ENCODE results near the gene TARDBP. TPM values are rescaled to one million over a fixed set of nuclear protein-coding genes. Genes with fewer than 3 reads are reported as not detected.

Gene TARDBP
- total and polyA plus RNA-seq, 9 of the 15 experiments (the other 6 are each of a cell fraction or from before 2014, with no cell fraction given), result 122 to 515 (median 243) TPM

DNA sequence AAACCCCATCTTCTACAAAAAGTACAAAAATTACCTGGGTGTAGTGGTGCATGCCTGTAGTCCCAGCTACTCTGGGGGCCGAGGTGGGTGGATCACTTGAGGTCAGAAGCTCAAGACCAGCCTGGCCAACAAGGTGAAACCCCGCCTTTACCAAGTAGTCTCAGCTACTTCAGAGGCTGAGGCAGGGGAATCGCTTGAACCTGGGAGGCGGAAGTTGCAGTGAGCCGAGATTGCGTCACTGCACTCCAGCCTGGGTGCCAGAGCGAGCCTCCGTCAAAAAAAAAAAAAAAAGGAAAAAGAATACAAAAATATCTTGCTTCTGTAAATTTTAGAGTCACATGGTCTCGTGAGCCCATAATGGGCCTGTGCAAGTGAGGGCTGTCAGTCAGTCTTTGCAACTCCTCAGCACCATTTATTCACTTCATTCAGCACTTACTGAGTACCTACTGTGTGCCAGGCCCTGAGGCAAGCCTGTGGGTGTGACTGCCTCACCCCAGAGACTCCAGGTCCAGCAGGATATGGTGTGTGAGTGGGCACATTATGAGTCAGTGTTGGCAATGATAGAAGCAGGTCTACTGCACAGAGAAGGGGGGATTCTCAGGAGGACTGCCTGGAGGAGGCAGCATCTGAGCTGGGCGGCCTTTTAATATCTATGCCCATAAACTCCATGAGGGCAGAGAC is 46.8 kb upstream of the TARDBP start (continued):
- TF ChIP-seq, protein P1, sequence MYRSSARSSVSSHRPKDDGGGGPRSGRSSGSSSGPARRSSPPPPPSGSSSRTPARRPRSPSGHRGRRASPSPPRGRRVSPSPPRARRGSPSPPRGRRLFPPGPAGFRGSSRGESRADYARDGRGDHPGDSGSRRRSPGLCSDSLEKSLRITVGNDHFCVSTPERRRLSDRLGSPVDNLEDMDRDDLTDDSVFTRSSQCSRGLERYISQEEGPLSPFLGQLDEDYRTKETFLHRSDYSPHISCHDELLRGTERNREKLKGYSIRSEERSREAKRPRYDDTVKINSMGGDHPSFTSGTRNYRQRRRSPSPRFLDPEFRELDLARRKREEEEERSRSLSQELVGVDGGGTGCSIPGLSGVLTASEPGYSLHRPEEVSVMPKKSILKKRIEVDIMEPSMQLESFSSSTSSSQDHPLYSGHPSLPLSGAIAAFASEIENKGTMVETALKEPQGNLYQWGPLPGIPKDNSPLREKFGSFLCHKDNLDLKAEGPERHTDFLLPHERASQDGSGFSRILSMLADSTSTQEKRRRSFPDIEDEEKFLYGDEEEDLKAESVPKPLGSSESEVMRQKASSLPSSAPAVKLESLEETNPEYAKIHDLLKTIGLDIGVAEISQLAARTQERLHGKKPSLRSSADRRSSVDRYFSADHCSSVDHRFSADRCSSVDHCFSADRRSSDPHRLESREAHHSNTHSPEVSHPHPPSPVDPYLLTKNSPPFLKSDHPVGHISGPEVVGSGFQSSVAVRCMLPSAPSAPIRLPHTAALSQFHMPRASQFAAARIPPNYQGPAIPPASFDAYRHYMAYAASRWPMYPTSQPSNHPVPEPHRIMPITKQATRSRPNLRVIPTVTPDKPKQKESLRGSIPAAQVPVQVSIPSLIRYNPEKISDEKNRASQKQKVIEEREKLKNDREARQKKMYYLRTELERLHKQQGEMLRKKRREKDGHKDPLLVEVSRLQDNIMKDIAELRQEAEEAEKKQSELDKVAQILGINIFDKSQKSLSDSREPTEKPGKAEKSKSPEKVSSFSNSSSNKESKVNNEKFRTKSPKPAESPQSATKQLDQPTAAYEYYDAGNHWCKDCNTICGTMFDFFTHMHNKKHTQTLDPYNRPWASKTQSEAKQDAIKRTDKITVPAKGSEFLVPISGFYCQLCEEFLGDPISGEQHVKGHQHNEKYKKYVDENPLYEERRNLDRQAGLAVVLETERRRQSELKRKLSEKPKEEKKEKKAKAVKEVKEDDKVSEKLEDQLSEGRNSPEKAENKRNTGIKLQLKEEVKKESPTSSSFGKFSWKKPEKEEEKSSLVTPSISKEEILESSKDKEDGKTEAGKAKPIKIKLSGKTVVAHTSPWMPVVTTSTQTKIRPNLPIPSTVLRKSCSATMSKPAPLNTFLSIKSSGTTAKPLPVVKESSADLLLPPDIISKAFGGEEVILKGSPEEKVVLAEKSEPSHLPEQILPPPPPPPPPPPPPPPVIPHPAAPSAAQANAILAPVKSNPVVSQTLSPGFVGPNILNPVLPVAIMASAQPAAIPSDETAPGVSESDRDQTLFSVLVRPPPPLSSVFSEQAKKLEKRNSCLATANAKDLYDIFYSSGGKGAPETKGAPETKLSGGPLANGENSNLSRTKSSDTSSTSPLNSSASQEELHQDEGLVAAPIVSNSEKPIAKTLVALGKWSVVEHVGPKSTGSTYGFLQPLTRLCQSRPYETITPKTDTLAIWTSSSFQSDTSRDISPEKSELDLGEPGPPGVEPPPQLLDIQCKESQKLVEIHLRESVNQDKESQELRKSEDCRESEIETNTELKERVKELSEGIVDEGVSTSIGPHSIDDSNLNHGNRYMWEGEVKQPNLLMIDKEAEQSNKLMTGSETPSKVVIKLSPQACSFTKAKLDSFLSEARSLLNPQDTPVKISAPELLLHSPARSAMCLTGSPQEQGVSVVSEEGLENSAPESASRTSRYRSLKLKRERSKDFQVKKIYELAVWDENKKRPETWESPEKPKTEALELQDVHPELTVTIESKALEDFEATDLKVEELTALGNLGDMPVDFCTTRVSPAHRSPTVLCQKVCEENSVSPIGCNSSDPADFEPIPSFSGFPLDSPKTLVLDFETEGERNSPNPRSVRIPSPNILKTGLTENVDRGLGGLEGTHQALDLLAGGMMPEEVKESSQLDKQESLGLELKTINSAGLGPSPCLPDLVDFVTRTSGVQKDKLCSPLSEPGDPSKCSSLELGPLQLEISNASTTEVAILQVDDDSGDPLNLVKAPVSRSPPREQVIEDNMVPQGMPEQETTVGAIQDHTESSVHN (IDR thresholded peaks at IDR 0.05; ENCODE audit: borderline replicate concordance in 1 of 2, low read depth in 1 of 2), result 0 out of 4 replicates have a peak, but pooled peaks of 1 of the 2 experiments have one; percentile 25
- TF ChIP-seq HDAC3 (IDR thresholded peaks at IDR 0.05; ENCODE audit: borderline replicate concordance, partially characterized antibody) (no peak), TFAM (CRISPR knock-in tag; conservative IDR thresholded peaks at IDR 0.05) (no peak), ERF (CRISPR knock-in tag; IDR thresholded peaks at IDR 0.05) (no peak), ZNF384 (IDR thresholded peaks at IDR 0.05; ENCODE audit: low read depth, low read length) (peak; percentile 87), BRD9 (IDR thresholded peaks at IDR 0.05; ENCODE audit: low read depth, partially characterized antibody) (no peak), SOX6 (IDR thresholded peaks at IDR 0.05) (peak; percentile 31; the same call in 1 of the 2 replicates), SREBF1 (IDR thresholded peaks at IDR 0.05; ENCODE audit: borderline replicate concordance, low read depth, low read length) (no peak), NFIX (CRISPR knock-in tag; IDR thresholded peaks at IDR 0.05; ENCODE audit: low read depth) (no peak), ZNF717 (CRISPR knock-in tag; IDR thresholded peaks at IDR 0.05) (no peak), PHB (CRISPR knock-in tag; IDR thresholded peaks at IDR 0.05) (no peak)
- TF ChIP-seq, protein P2, sequence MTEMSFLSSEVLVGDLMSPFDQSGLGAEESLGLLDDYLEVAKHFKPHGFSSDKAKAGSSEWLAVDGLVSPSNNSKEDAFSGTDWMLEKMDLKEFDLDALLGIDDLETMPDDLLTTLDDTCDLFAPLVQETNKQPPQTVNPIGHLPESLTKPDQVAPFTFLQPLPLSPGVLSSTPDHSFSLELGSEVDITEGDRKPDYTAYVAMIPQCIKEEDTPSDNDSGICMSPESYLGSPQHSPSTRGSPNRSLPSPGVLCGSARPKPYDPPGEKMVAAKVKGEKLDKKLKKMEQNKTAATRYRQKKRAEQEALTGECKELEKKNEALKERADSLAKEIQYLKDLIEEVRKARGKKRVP (CRISPR knock-in tag; IDR thresholded peaks at IDR 0.05), result no peak
- TF ChIP-seq, protein P3, sequence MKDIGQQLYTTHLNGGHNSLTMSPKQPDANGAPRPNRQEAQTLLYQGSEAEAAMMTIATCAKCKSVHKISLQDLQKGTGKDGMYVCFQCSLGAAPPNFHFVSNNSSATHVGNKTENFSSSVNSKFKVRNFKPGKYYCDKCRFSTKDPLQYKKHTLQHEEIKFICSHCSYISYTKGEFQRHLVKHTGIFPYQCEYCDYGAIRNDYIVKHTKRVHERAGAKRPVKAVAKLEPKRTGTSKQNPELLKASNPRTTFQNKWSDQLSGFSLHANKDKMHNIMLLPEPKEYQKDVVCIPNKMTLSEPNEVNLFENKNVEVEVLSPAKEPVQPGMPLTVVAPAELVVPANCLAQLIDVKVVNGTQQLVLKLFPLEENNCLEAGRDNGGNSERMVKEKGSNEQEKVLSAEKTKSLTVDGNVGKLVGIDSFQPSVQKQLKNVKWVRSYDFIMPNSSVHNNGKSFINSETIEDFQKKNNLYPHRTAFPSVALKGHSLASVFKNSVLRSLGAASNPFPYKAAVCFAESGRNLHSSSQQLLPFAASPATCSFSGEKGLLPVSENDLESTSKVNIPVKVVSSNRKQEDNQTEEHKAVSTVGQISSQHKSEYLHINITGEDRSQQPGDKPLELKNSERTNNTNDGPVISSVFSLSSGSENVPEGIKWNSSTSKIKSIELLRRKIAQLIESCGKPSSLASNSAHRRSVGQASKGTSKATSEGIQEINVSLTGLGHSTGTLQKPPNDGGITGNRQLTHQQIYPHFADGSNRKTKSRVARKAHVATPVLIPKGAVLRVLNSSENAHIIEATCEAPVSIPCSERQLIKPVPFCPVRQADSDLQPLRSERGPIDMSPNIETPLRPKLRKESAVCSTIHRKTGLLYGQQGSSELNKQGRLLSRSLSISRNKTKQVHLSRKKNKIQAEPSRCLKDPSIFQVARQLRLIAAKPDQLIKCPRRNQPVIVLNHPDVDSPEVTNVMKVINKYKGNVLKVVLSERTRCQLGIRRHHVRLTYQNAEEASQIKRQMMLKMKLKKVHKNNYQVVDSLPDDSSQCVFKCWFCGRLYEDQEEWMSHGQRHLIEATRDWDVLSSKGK (CRISPR knock-in tag; IDR thresholded peaks at IDR 0.05), result no peak

All from K562 (cell line).